Sigmoid colon (tissue), 4 donors: ENCODE measurements around the gene SDCCAG8.

Experiments used
- CTCF ChIP-seq, 4 experiments: fragments of 450-650 bp in 3 of 4; fragments of 200-600 bp in 1 of 4; IDR thresholded peaks; one replicate each; pipeline ENCODE4 v1.5.1; 2016 to 2019; ENCODE audit warnings: antibody characterized with exemption in 4 of 4, mild to moderate bottlenecking in 3 of 4, moderate library complexity in 2 of 4
- EP300 ChIP-seq, 4 donors: sonication (generic); formaldehyde crosslinking; IDR thresholded peaks; one replicate each; pipeline ENCODE4 v1.6.1; 2017; ENCODE audit warnings: antibody characterized with exemption in 4 of 4
- POLR2A ChIP-seq, 2 donors: fragments of 450-650 bp; IDR thresholded peaks; one replicate each; pipeline ENCODE4 v1.6.1; 2016; ENCODE audit warnings: antibody characterized with exemption in 2 of 2, mild to moderate bottlenecking in 2 of 2, moderate library complexity in 2 of 2
- POLR2AphosphoS5 ChIP-seq, 4 donors: sonication (generic); formaldehyde crosslinking; IDR thresholded peaks; one replicate each; pipeline ENCODE4 v1.6.1; 2017; ENCODE audit warnings: antibody characterized with exemption in 4 of 4

- no peak for TF ChIP-seq CTCF (IDR thresholded peaks at IDR 0.05)
- TF ChIP-seq POLR2A (IDR thresholded peaks at IDR 0.05) = no peak
- no peak for TF ChIP-seq EP300 (IDR thresholded peaks at IDR 0.05)
- TF ChIP-seq POLR2AphosphoS5 (IDR thresholded peaks at IDR 0.05) = no peak
Measured at GRCh38 chr1:243447347-243447746, 191.5 kb downstream of the SDCCAG8 start.
